Measurements from ENCODE around the gene AHDC1.

AHDC1 gene

GRCh38 chr1:27601771-27602461, 2.0 kb downstream of the AHDC1 start:
- Histone ChIP-seq H3K4me1 (ENCODE audit: control insufficient read depth, insufficient read depth, low read length) (peaks cover 67% of the 10 kb centered on the region), H3K9ac (ENCODE audit: low read length) (no peak overlapping the region), H3K27me3 (ENCODE audit: control insufficient read depth, insufficient read depth, low read length) (no peaks in the 10 kb centered on the region), H3K36me3 (ENCODE audit: control insufficient read depth, insufficient read depth, low read length) (no peaks in the 10 kb centered on the region), H3K27ac (ENCODE audit: low read depth, low read length) (no peak overlapping the region), H3K4me3 (ENCODE audit: low read depth, low read length) (peak overlapping the region; percentile 85), H3K9me3 (ENCODE audit: control insufficient read depth, insufficient read depth, low read depth, low read length) (no peaks in the 10 kb centered on the region)

GRCh38 chr1:27601321-27601770, 2.6 kb downstream of the AHDC1 start:
- Histone ChIP-seq H3K27ac (ENCODE audit: low read depth, low read length) (no peak overlapping the region), H3K4me1 (ENCODE audit: control insufficient read depth, insufficient read depth, low read length) (peaks cover 67% of the 10 kb centered on the region), H3K27me3 (ENCODE audit: control insufficient read depth, insufficient read depth, low read length) (no peaks in the 10 kb centered on the region), H3K9me3 (ENCODE audit: control insufficient read depth, insufficient read depth, low read depth, low read length) (no peaks in the 10 kb centered on the region), H3K4me3 (ENCODE audit: low read depth, low read length) (peak overlapping the region; percentile 85; the same call in 1 of the 2 replicates), H3K36me3 (ENCODE audit: control insufficient read depth, insufficient read depth, low read length) (no peaks in the 10 kb centered on the region), H3K9ac (ENCODE audit: low read length) (no peak overlapping the region)

GRCh38 chr1:27600498-27601175, 3.3 kb downstream of the AHDC1 start:
- no peaks in the 10 kb centered on the region for H3K9me3 ChIP-seq (ENCODE audit: control insufficient read depth, insufficient read depth, low read depth, low read length)
- no peak overlapping the region for H3K27ac ChIP-seq (ENCODE audit: low read depth, low read length)
- peaks cover 68% of the 10 kb centered on the region for H3K4me1 ChIP-seq (ENCODE audit: control insufficient read depth, insufficient read depth, low read length)
- H3K36me3 ChIP-seq (ENCODE audit: control insufficient read depth, insufficient read depth, low read length): no peaks in the 10 kb centered on the region
- H3K27me3 ChIP-seq (ENCODE audit: control insufficient read depth, insufficient read depth, low read length): no peaks in the 10 kb centered on the region
- peak overlapping the region; percentile 85; the same call in 1 of the 2 replicates for H3K4me3 ChIP-seq (ENCODE audit: low read depth, low read length)
- H3K9ac ChIP-seq (ENCODE audit: low read length): no peak overlapping the region

GRCh38 chr1:27599605-27600497, 4.1 kb downstream of the AHDC1 start:
- H3K27me3 ChIP-seq (ENCODE audit: control insufficient read depth, insufficient read depth, low read length): no peaks in the 10 kb centered on the region
- H3K9ac ChIP-seq (ENCODE audit: low read length): no peak overlapping the region
- H3K27ac ChIP-seq (ENCODE audit: low read depth, low read length): no peak overlapping the region
- no peaks in the 10 kb centered on the region for H3K9me3 ChIP-seq (ENCODE audit: control insufficient read depth, insufficient read depth, low read depth, low read length)
- H3K4me3 ChIP-seq (ENCODE audit: low read depth, low read length): peak overlapping the region; percentile 44; the same call in 1 of the 2 replicates
- no peaks in the 10 kb centered on the region for H3K36me3 ChIP-seq (ENCODE audit: control insufficient read depth, insufficient read depth, low read length)
- H3K4me1 ChIP-seq (ENCODE audit: control insufficient read depth, insufficient read depth, low read length): peaks cover 68% of the 10 kb centered on the region

- Histone ChIP-seq H3K36me3 (ENCODE audit: control insufficient read depth, insufficient read depth, low read length) (no peaks in the 10 kb centered on the region), H3K4me3 (ENCODE audit: low read depth, low read length) (peak overlapping the region; percentile 44; the same call in 1 of the 2 replicates), H3K9me3 (ENCODE audit: control insufficient read depth, insufficient read depth, low read depth, low read length) (no peaks in the 10 kb centered on the region), H3K27ac (ENCODE audit: low read depth, low read length) (no peak overlapping the region), H3K9ac (ENCODE audit: low read length) (no peak overlapping the region), H3K27me3 (ENCODE audit: control insufficient read depth, insufficient read depth, low read length) (no peaks in the 10 kb centered on the region), H3K4me1 (ENCODE audit: control insufficient read depth, insufficient read depth, low read length) (peaks cover 75% of the 10 kb centered on the region)
Observed at GRCh38 chr1:27598902-27599528, 4.9 kb downstream of the AHDC1 start.

- H3K9me3 ChIP-seq (ENCODE audit: control insufficient read depth, insufficient read depth, low read depth, low read length): no peaks in the 10 kb centered on the region
- H3K4me1 ChIP-seq (ENCODE audit: control insufficient read depth, insufficient read depth, low read length): peaks cover 83% of the 10 kb centered on the region
- no peaks in the 10 kb centered on the region for H3K27me3 ChIP-seq (ENCODE audit: control insufficient read depth, insufficient read depth, low read length)
- H3K27ac ChIP-seq (ENCODE audit: low read depth, low read length): no peak overlapping the region
- no peaks in the 10 kb centered on the region for H3K36me3 ChIP-seq (ENCODE audit: control insufficient read depth, insufficient read depth, low read length)
- no peak overlapping the region for H3K4me3 ChIP-seq (ENCODE audit: low read depth, low read length)
- no peak overlapping the region for H3K9ac ChIP-seq (ENCODE audit: low read length)
Observed at GRCh38 chr1:27598295-27598687, 5.7 kb downstream of the AHDC1 start.

- peak overlapping the region; percentile 28 for H3K9ac ChIP-seq (ENCODE audit: low read length)
- no peak overlapping the region for H3K27ac ChIP-seq (ENCODE audit: low read depth, low read length)
- no peaks in the 10 kb centered on the region for H3K9me3 ChIP-seq (ENCODE audit: control insufficient read depth, insufficient read depth, low read depth, low read length)
- H3K4me1 ChIP-seq (ENCODE audit: control insufficient read depth, insufficient read depth, low read length): peaks cover 88% of the 10 kb centered on the region
- H3K4me3 ChIP-seq (ENCODE audit: low read depth, low read length): no peak overlapping the region
- H3K36me3 ChIP-seq (ENCODE audit: control insufficient read depth, insufficient read depth, low read length): no peaks in the 10 kb centered on the region
- H3K27me3 ChIP-seq (ENCODE audit: control insufficient read depth, insufficient read depth, low read length): no peaks in the 10 kb centered on the region
Observed at GRCh38 chr1:27597516-27598294, 6.2 kb downstream of the AHDC1 start.

GRCh38 chr1:27596986-27597385, 7.0 kb downstream of the AHDC1 start:
- Histone ChIP-seq H3K27me3 (ENCODE audit: control insufficient read depth, insufficient read depth, low read length) (no peaks in the 10 kb centered on the region), H3K4me1 (ENCODE audit: control insufficient read depth, insufficient read depth, low read length) (peaks cover 94% of the 10 kb centered on the region), H3K9ac (ENCODE audit: low read length) (no peak overlapping the region), H3K27ac (ENCODE audit: low read depth, low read length) (no peak overlapping the region), H3K4me3 (ENCODE audit: low read depth, low read length) (no peak overlapping the region), H3K9me3 (ENCODE audit: control insufficient read depth, insufficient read depth, low read depth, low read length) (no peaks in the 10 kb centered on the region), H3K36me3 (ENCODE audit: control insufficient read depth, insufficient read depth, low read length) (no peaks in the 10 kb centered on the region)

- Histone ChIP-seq H3K9ac (ENCODE audit: low read length) (no peak overlapping the region), H3K27ac (ENCODE audit: low read depth, low read length) (no peak overlapping the region), H3K9me3 (ENCODE audit: control insufficient read depth, insufficient read depth, low read depth, low read length) (no peaks in the 10 kb centered on the region), H3K27me3 (ENCODE audit: control insufficient read depth, insufficient read depth, low read length) (no peaks in the 10 kb centered on the region), H3K36me3 (ENCODE audit: control insufficient read depth, insufficient read depth, low read length) (no peaks in the 10 kb centered on the region), H3K4me1 (ENCODE audit: control insufficient read depth, insufficient read depth, low read length) (peaks cover 94% of the 10 kb centered on the region), H3K4me3 (ENCODE audit: low read depth, low read length) (no peak overlapping the region)
Observed at GRCh38 chr1:27596261-27596660, 7.7 kb downstream of the AHDC1 start.

GRCh38 chr1:27595597-27595996, 8.3 kb downstream of the AHDC1 start:
- peaks cover 93% of the 10 kb centered on the region for H3K4me1 ChIP-seq (ENCODE audit: control insufficient read depth, insufficient read depth, low read length)
- H3K36me3 ChIP-seq (ENCODE audit: control insufficient read depth, insufficient read depth, low read length): no peaks in the 10 kb centered on the region
- H3K9me3 ChIP-seq (ENCODE audit: control insufficient read depth, insufficient read depth, low read depth, low read length): no peaks in the 10 kb centered on the region
- no peak overlapping the region for H3K27ac ChIP-seq (ENCODE audit: low read depth, low read length)
- H3K4me3 ChIP-seq (ENCODE audit: low read depth, low read length): no peak overlapping the region
- no peak overlapping the region for H3K9ac ChIP-seq (ENCODE audit: low read length)
- H3K27me3 ChIP-seq (ENCODE audit: control insufficient read depth, insufficient read depth, low read length): no peaks in the 10 kb centered on the region

All from HUES6 (cell line).